NCI-H226 (cell line): ENCODE measurements around the gene MAML2.

ENCODE experiments used
- DNase-seq: peaks from one replicate; pipeline ENCODE4 v3.0.0-alpha.2; 2015

Gene MAML2

DNA sequence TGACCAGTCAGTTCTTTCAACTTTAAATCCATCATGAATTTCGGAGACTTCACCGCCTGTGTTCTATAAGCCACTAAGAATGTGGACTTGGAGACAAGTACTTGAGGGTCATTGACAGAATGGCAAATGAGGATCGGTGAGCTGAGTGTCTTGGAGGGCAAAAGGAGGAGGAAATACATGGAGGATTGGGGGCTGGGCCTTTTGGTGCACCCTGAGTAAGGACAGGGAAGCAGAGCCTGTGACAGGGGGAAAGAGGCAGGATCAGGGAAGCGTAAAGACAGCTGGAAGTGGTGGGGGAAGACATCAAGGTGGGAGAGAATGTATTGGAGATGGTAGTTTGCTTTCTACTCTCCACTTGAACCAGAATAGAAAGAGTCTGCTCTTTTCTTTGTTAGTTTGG lies 348.7 kb downstream of the MAML2 start:
- DNase-seq = no peak

DNA sequence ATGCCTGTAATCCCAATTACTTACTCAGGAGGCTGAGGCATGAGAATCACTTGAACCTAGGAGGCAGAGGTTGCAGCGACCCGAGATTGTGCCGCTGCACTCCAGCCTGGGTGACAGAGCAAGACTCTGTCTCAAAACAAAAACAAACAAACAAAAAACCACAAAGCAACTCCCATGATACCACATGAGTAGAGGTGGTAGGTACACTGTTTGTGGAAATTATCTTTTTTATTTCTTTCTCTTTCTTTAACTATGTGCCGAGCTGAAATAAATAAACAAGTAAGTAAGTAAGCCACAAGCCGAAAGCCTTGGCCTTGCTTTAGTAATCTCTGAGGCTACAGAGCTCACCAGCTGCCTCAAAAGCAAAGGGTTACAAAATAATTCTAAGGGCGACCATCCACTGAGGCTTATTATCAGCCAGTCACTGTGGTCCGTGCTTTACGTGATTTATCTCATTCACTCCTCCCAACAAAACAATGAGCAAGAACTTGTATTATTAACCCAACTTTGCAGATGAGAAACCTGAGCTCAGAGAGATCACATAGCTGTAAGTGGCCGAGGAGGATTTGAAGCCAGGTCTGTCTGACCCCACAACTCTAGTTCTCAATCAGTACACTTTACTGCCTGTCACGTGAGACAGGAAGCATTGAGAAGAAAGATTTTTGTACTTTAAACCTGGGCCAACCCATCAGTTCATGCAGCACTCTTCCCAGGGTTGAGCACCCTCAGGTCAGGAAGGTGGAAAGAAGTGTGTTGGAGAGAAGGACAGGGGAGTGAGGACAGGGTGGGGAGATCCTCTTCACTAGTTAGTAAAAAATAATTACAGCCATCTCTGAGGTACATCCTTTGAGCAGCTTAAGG lies 349.3 kb downstream of the MAML2 start:
- DNase-seq = no peak

DNA sequence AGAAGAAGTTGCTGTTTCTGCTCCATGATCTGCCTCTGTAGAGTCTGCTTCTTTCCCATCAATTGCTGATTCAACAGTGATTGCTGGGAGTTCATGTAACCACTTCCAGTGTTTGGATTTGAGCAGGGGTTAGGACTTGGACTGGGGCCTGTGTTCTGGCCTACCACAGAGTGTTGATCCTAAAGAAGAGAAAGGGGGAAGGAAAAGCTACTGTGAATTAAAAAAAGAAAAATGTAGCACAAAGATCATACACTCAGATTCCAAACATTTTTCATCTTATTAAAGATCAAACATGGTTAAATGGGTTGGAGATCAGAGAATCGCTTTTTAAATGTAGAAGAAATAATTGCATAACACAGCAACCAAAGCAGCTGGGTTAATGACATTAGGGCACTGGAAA lies 351.4 kb downstream of the MAML2 start:
- no peak for DNase-seq

- DNase-seq = peak; percentile 46
Measured at GRCh38 chr11:95991101-95991500, 351.9 kb downstream of the MAML2 start.

- no peak for DNase-seq
Measured at GRCh38 chr11:95989780-95990179, 353.2 kb downstream of the MAML2 start.

DNA sequence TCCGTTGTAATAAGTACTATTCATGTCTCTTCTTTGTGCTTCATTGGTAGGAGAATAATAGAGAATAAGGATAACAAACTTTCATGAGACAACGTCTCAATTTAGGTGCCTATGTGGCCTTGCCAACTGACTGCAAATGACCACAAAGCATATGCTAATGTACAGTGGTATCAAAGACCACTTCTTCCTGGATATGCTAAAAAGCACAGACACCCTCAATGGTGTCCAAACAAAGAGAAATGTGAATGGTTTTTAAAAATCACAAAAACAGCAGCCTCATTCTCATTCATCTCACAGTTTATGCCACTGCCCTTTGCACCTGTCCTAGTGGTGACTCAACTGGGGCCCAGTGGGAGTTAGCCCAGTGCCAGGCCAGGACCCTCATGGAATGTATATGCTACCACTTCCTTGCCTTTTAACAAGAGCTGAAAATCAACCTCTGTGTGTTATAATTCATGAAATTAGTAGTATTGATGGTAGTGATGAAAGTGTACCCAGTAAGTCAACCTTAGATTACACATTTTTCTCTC lies 353.9 kb downstream of the MAML2 start:
- DNase-seq = no peak

DNA sequence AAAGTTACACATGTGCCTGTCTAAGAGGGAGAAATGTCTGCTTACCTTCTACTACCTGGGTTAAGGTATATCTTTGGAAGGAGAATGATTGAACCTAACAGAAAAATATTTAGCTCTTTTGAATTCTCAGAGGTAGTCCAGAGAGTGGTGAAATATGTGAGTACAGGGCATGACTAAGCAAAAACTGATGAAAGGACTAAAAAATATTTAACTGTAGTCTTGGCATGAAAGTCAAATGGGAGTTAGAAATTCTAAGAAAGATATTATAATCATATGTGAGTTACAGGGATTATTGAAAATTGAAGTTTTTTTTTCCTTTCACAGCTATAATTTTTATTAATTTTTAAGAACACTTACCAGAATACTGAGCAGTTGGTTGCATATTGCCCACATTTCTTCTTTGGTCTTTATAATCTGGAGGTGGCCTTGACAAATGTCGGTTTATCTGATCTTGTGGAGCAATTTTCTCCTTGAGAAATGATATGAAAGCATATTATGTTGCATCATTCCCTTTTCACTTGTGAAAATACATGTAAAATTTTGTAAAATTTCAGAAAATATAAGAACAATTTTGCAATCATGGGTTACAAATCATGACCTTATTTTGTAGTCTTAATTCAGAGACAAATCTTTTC lies 357.7 kb downstream of the MAML2 start:
- no peak for DNase-seq

GRCh38 chr11:95984072-95984471 lies 358.9 kb downstream of the MAML2 start:
- no peak for DNase-seq

GRCh38 chr11:95977534-95978174 lies 365.3 kb downstream of the MAML2 start:
- no peak for DNase-seq

- DNase-seq = no peak
Measured at GRCh38 chr11:95976550-95976949, 366.4 kb downstream of the MAML2 start.

- DNase-seq = no peak
Measured at GRCh38 chr11:95975343-95975742, 367.7 kb downstream of the MAML2 start.

DNA sequence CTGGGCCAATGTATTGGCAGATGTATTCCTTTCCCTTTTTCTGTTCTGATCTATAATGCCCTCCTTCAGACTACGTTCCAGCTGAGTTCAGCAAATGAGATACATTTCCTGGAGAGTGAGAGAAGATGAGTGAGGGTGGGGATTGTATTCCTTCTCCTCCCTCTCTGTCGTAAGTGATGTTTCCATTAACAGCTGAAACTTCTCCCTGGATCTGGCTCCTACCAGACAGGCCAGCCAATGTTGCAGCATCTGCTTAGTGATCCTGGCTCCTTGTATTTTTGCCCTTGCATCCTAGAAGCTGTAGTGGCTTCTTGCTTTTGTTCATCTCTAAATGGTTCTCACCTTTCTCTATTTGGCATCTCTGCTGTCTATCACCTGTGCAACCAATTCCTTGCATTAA lies 370.9 kb downstream of the MAML2 start:
- no peak for DNase-seq

DNA sequence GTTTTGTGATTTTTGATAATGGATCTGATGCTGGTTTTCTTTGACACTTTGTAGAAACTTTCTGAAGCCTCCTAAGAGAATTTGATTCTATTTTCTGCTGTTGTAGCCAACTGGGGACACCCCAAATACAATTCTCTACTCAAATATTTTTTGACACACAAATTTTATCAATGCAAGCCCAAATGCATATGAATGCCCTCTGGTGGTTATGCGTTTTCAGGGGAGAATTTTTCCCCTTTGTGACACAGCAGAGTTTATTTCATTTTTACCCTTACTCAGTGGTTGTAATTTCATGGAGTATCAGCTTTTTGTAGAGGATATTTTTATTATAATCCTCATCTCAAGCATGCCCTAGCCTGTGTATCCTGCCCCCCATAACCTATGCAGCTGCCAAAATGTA lies 374.4 kb downstream of the MAML2 start:
- DNase-seq = no peak

GRCh38 chr11:95964281-95964680 lies 378.7 kb downstream of the MAML2 start:
- no peak for DNase-seq

DNA sequence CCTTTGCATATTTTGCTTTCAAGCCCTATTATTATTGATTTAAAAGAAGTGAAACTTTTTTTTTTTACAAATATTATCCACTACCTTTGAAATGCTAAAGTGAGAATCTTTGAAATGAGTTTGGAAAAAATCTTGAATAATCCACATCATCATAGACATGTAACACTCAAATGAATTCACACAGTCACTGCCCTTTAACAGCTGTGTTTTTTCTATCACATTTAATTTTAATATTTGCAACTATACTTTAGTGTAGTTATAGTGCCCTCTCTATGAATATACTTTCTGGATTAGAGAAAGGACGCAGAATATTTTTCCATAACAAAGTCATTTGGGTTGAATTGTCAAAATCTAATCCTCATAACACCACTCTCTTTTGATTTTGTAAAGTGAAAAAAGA lies 381.2 kb downstream of the MAML2 start:
- no peak for DNase-seq

GRCh38 chr11:95950905-95951304 lies 392.1 kb downstream of the MAML2 start:
- no peak for DNase-seq

- no peak for DNase-seq
Measured at GRCh38 chr11:95948637-95949036, 394.4 kb downstream of the MAML2 start.

DNA sequence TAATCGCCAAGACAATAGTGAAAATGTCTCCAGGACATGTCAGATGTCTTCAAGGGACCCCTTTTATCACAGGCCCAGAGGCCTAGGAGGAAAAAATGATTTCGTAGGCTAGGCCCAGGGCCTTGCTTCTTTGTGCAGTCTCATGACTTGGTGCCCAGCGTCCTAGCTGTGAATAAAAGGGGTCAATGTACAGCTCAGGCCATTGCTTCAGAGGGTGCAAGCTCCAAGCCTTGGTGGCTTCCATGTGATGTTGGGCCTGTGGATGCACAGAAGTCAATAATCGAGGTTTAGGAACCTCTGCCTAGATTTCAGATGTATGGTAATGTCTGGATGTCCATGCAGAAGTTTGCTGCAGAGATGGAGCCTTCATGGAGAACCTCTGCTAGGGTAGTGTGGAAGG lies 398.4 kb downstream of the MAML2 start:
- no peak for DNase-seq

DNA sequence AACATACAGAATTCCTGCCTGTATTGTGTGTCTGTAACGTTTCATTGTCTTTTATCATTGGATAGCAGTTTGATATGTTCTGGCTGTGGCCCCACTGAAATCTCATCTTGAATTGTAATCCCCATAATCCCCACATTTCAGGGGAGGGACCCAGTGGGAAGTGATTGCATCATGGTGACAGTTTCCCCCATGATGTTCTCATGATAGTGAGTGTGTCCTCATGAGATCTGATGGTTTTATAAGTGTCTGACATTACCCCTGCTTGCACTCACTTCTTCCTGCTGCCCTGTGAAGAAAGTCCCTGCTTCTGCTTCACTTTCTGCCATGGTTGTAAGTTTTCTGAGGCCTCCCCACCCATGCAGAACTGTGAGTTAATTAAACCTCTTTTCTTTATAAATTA lies 399.4 kb downstream of the MAML2 start:
- DNase-seq = no peak

DNA sequence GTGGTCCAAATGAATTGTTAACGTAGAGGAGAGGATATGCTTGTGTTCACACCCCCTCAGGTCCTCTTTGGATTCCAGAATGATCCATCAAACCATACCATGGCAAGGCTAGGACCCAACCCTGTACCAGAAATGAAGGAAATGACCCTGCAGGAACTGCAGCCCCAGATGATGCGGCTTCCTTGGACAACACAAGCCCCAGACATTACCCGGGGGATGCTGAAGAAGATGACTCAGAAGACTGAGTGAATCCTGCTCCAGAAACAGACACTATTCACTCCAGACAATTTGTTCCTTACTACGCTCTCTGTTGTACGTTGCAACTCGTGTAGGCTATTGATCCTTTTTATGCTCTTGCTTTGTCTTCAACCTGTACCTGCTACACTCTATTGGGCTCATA lies 403.9 kb downstream of the MAML2 start:
- DNase-seq = no peak

DNA sequence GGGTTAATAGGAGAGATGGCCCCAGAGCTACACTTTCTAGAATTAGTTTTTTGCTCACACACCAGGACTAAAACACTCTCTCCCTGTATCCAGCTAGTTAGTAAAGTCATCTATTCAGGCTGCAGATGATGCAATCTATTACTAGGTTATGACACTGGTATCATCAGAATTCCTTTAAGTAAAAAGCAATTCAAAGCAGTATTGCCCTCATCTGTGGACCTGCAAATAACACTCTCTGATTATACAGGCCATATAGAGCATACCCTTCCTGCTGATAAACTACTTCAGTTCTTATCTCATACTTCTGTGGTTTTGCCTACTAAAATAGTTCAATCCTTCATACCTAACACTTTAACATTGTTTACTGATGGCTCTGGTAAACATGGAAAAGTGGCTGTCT lies 405.6 kb downstream of the MAML2 start:
- no peak for DNase-seq

GRCh38 chr11:95933594-95933993 lies 409.4 kb downstream of the MAML2 start:
- no peak for DNase-seq

GRCh38 chr11:95931916-95932315 lies 411.1 kb downstream of the MAML2 start:
- DNase-seq = no peak

DNA sequence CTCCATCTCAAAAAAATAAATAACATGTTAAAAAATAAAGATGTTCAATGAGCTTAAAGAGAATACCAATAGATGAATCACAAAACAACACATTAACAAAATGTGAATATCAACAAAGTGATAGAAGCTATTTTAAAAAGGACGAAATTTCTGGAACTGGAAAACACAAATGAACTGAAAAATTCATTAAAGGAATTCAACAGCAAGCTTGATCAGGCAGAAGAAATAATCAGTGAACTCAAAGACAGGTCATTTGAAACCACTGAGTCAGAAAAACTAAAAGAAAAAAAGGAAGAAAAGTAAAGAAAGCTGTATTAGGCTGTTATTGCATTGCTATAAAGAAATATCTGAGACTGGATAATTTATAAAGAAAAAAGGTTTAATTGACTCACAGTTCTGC lies 412.0 kb downstream of the MAML2 start:
- no peak for DNase-seq
